Subcutaneous adipose tissue (tissue), 4 donors: Measurements from ENCODE around the gene ABCA12. TPM values are rescaled to one million over a fixed set of nuclear protein-coding genes. Genes with fewer than 3 reads are reported as not detected.

Experiments used
- total RNA-seq, 4 donors: library from RNA; depleted of rRNA; stranded (reverse); fragments of >200 nt; gene quantifications; one replicate each; pipeline ENCODE4 v1.1.0, GENCODE V29; 2016
- TF ChIP-seq, protein P1 (sequence below): fragments of 450-650 bp; IDR thresholded peaks from one replicate; pipeline ENCODE4 v1.5.1; 2016; ENCODE audit warnings: low read depth, mild to moderate bottlenecking, control low read depth, antibody characterized with exemption, moderate library complexity

Gene ABCA12
- total RNA-seq, 4 donors from 2014 or later: not detected

DNA sequence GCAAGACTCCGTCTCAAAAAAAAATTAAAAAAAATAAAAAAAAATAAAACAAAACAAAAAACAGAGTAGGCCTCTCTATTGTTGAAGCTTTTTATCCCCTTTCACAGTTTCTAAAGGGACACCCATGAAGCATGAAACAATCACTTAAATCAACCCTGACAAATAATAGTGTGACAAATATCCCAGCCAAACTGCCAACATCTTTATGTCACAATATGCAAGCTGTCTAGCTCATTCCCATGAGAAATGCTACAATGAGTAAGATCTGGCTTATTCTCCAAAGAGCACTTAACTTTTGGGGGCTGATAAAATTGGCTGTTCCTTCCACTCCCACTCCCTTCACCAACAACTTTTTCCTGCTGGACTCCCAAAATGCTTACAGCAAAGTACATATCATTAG, 21.7 kb upstream of the ABCA12 start:
- TF ChIP-seq, protein P1, sequence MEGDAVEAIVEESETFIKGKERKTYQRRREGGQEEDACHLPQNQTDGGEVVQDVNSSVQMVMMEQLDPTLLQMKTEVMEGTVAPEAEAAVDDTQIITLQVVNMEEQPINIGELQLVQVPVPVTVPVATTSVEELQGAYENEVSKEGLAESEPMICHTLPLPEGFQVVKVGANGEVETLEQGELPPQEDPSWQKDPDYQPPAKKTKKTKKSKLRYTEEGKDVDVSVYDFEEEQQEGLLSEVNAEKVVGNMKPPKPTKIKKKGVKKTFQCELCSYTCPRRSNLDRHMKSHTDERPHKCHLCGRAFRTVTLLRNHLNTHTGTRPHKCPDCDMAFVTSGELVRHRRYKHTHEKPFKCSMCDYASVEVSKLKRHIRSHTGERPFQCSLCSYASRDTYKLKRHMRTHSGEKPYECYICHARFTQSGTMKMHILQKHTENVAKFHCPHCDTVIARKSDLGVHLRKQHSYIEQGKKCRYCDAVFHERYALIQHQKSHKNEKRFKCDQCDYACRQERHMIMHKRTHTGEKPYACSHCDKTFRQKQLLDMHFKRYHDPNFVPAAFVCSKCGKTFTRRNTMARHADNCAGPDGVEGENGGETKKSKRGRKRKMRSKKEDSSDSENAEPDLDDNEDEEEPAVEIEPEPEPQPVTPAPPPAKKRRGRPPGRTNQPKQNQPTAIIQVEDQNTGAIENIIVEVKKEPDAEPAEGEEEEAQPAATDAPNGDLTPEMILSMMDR: no peak

DNA sequence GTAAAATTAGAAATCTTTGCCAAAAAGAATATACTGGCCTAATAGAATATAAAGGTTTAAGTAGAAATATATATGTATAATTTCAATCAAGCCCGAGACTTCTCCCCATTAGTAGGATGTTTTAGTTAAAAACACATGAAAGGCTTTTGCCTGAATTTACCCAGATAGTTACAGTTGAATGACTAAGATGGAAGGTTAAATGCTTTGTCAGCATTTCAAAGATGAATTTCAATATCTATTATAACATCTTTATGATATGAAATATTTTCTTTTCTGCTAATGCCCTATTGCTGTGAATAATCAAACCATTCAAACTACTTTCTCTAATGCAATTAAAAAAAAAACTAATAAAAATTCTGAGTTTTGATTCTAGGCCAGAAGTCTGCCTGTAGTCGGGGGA, 18.0 kb upstream of the ABCA12 start:
- TF ChIP-seq, protein P1: no peak

DNA sequence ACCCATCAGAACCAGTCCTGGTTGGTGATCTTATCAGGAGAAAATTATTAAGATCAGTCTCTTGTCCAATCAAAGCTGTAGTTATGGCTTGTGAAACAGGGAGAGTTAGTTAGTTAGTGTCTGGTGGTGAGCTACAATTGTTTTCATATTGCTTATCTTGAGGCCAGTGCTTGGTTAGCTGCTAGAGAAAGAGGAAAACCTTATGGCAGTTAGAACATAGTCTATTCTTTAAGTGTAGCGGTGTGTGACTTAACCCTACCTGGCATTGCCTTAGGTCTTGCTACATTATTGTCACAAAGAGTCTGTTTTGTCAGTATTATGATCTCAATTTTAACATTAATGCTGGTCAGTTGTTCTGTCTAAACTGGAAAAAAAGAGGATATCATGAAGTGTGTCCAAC, 11.5 kb upstream of the ABCA12 start:
- TF ChIP-seq, protein P1: no peak

DNA sequence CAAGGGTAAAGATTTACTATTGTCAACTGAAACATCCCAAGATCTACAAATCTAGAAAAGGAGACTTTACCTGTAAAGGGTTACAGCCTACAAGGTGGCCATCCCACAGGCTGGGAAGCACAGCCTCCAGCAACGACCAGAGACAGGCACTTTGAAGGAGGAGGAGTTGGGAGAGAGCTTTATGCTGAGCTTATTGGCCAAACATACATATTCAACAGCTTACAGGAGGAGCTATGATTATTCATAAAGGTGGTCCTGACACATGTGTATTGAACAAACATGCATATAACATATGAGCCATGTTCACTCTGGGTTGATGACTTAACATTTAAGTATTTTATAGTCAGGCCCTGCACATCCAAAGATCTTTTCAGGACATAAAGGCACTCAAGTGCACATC, 11.1 kb upstream of the ABCA12 start:
- TF ChIP-seq, protein P1: no peak

DNA sequence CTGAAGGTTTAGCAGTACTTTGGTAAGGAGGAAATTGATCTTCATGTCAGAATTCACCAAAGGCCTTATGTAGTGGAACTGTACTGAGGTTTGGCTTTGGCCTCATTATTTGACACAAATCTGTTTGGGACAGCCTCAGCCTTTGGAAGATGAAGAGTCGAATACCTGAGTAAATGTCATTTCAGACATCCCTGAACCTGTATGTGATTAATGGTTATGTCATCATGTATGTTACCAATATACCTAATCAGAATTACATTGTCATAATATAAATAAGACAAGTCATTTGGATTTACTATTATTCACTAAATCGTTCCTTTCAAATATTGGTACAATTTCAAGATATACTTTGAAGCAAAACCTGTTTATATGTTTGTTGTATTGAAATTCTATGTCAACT, 10.6 kb upstream of the ABCA12 start:
- TF ChIP-seq, protein P1: no peak

DNA sequence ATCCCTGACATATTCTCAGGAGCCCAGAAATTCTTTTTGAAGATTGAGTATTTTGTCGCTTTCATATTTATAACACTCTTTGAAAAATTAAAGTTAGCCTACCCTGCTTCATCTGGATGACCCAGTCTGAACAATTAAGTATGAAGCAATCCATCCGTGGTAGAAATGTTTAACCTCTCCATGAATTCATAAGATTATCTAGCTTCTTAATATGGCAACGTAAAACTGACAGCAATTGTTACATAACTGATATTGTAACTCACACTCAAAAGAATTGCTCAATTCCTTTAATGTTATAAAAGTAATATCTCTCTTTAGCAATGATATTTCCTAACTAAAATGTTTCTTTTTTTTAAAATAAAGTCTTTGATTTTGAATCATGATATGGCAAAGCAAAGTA, 7.2 kb upstream of the ABCA12 start:
- TF ChIP-seq, protein P1: no peak

DNA sequence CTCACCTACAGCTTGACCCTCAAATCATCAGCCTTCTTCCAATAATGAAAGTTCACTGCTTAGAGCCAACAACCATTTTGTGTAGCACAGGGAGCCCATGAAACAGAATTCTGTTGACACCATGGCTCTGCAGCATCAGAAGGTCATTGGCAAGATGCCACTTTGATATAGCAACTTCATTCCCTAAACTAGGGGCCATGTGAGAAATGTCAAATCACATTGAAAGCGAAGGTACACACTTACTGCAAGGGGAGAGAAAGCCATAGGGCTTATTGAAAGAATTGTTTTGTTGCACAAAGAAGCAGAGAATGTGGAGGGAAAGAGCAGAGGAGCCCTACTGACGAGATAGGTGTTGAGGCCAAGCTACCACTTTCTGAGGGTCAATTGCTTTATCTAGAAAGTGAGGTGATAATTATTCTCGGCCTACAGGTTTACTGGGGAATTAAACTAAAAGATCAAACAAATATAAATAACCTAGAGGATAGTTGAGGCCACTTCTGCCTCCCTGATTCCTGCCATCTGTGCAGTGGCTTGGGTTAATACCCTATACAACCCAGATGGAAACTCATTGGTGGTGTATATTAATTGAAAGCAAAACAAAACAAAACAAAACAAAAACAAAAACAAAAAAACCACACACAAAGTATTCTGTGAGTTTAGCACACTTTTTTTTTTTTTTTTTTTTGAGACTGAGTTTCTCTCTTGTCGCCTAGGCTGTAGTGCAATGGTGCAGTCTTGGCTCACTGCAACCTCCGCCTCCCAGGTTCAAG, 5.9 kb upstream of the ABCA12 start:
- TF ChIP-seq, protein P1: no peak
